HCT116 (cell line): Measurements from ENCODE around the gene PAX5. TPM values are rescaled to one million over a fixed set of nuclear protein-coding genes. Genes with fewer than 3 reads are reported as not detected.

Experiments
- ATAC-seq: fragments of 200-7000 bp; cut with Tn5 transposase; 2 replicates; pipeline ENCODE4 v1.9.1; 2020; ENCODE audit warnings: mild to moderate bottlenecking, moderate library complexity
- BruUV-seq: library from RNA; stranded (reverse); fragments of 400-500 nt; replicated peaks from 2 replicates; lab custom pipeline; 2021; lab: Mats Ljungman, UMichigan
- CTCF ChIA-PET: fragments of 300-600 bp; sonication (Branson Sonifier 250); formaldehyde crosslinking; loops from one replicate; lab custom pipeline; 2021; ENCODE audit warnings: antibody characterized with exemption; lab: Charles Lee
- POLR2A ChIA-PET: fragments of 300-600, 350-600 bp; sonication (Branson Sonifier 250); formaldehyde crosslinking; loops from one replicate; lab custom pipeline; 2021; ENCODE audit warnings: antibody characterized with exemption; lab: Charles Lee
- RAD21 ChIA-PET, 2 experiments: fragments of 300-600 bp; sonication (Branson Sonifier 250); formaldehyde crosslinking; loops; one replicate each; lab custom pipeline; 2023; ENCODE audit warnings: low total read pairs in 2 of 2; ENCODE audit not compliant: uncharacterized antibody in 2 of 2, unreplicated experiment in 2 of 2, low non-redundant PET in 1 of 2; lab: Charles Lee
- DNase-seq: peaks from one replicate; pipeline ENCODE4 v3.0.0-alpha.2; 2010; ENCODE audit warnings: low read depth, low spot score
- H2AFZ ChIP-seq: fragments of 200-600 bp; shearing (Covaris generic), sonication (generic); 2 replicates; pipeline ENCODE4 v1.6.1; 2017; ENCODE audit warnings: low read depth, mixed run types, mixed read lengths, antibody characterized with exemption, low read length; ENCODE audit not compliant: poor library complexity, severe bottlenecking
- H3K27ac ChIP-seq: 2 replicates; pipeline ENCODE4 v1.5.1; 2012; ENCODE audit warnings: low read depth, low read length
- H3K27me3 ChIP-seq: fragments of 200-600 bp; sonication (generic); 2 replicates; pipeline ENCODE4 v1.6.1; 2016; ENCODE audit warnings: mixed run types, low read length, mixed read lengths; ENCODE audit not compliant: insufficient read depth
- H3K36me3 ChIP-seq, 2 experiments: fragments of 200-500 bp in 1 of 2; fragments of 200-600 bp in 1 of 2; sonication (Bioruptor generic) in 1 of 2; sonication (generic) in 1 of 2; 2 replicates each; pipeline versions ENCODE4 v1.5.1 to v1.6.1; 2014 to 2016; ENCODE audit warnings: low read length in 2 of 2, inconsistent platforms in 1 of 2, mixed read lengths in 1 of 2, mixed run types in 1 of 2; ENCODE audit not compliant: insufficient read depth in 2 of 2, control insufficient read depth in 1 of 2
- H3K4me1 ChIP-seq, 2 experiments: fragments of 200-600 bp in 1 of 2; sonication (generic) in 1 of 2; 2 replicates each; pipeline versions ENCODE4 v1.5.1 to v1.6.1; 2012 to 2017; ENCODE audit warnings: low read length in 2 of 2, inconsistent platforms in 1 of 2, mild to moderate bottlenecking in 1 of 2, mixed read lengths in 1 of 2, mixed run types in 1 of 2, moderate library complexity in 1 of 2; ENCODE audit not compliant: insufficient read depth in 2 of 2, control insufficient read depth in 1 of 2
- H3K4me2 ChIP-seq: fragments of 200-600 bp; sonication (generic); 2 replicates; pipeline ENCODE4 v1.6.1; 2017; ENCODE audit warnings: mixed run types, low read length, mixed read lengths
- H3K4me3 ChIP-seq, 2 experiments: fragments of 200-600 bp in 1 of 2; sonication (generic) in 1 of 2; replicated peaks in 1 of 2; 2 replicates each; pipeline ENCODE4 v1.5.1; 2011 to 2016; ENCODE audit warnings: low read length in 2 of 2, control low read depth in 1 of 2, low read depth in 1 of 2, mild to moderate bottlenecking in 1 of 2, mixed read lengths in 1 of 2, mixed run types in 1 of 2
- H3K79me2 ChIP-seq: fragments of 200-600 bp; sonication (generic); 2 replicates; pipeline ENCODE4 v1.6.1; 2017; ENCODE audit warnings: mild to moderate bottlenecking, mixed run types, low read length, moderate library complexity, mixed read lengths; ENCODE audit not compliant: insufficient read depth
- H3K9ac ChIP-seq: fragments of 200-600 bp; sonication (generic); 2 replicates; pipeline ENCODE4 v1.6.1; 2016; ENCODE audit warnings: low read length, mixed read lengths
- H3K9me2 ChIP-seq: fragments of 200-600 bp; sonication (generic), shearing (Covaris generic); 2 replicates; pipeline ENCODE4 v1.6.1; 2017; ENCODE audit warnings: mixed run types, mild to moderate bottlenecking, moderate library complexity; ENCODE audit not compliant: insufficient read depth
- H3K9me3 ChIP-seq, 2 experiments: fragments of 200-500 bp in 1 of 2; fragments of 200-600 bp in 1 of 2; sonication (Bioruptor generic) in 1 of 2; sonication (generic) in 1 of 2; 2 replicates each; pipeline ENCODE4 v1.6.1; 2014 to 2017; ENCODE audit warnings: low read length in 2 of 2, mixed read lengths in 2 of 2, inconsistent platforms in 1 of 2, low read depth in 1 of 2, mild to moderate bottlenecking in 1 of 2, mixed run types in 1 of 2, moderate library complexity in 1 of 2; ENCODE audit not compliant: control insufficient read depth in 1 of 2, insufficient read depth in 1 of 2
- H4K20me1 ChIP-seq: fragments of 200-600 bp; sonication (generic), shearing (Covaris generic); 2 replicates; pipeline ENCODE4 v1.6.1; 2017; ENCODE audit warnings: mixed run types, mild to moderate bottlenecking, moderate library complexity; ENCODE audit not compliant: insufficient read depth
- CEBPB ChIP-seq: IDR thresholded peaks from 2 replicates; pipeline ENCODE4 v1.6.1; 2012; ENCODE audit warnings: low read depth
- ELF1 ChIP-seq: IDR thresholded peaks from 2 replicates; pipeline ENCODE4 v1.6.1; 2012; ENCODE audit warnings: low read depth, borderline replicate concordance
- EZH2 ChIP-seq: fragments of 200-600 bp; sonication (generic); IDR thresholded peaks from 2 replicates; pipeline ENCODE4 v1.6.1; 2017; ENCODE audit warnings: antibody characterized with exemption, mixed run types
- EZH2phosphoT487 ChIP-seq: fragments of 200-600 bp; IDR thresholded peaks from 2 replicates; pipeline ENCODE4 v1.6.1; 2018; ENCODE audit warnings: antibody characterized with exemption, borderline replicate concordance
- FOSL1 ChIP-seq: IDR thresholded peaks from 2 replicates; pipeline ENCODE4 v1.6.1; 2012; ENCODE audit warnings: low read depth
- POLR2AphosphoS5 ChIP-seq: IDR thresholded peaks from 2 replicates; pipeline ENCODE4 v1.6.1; 2011; ENCODE audit warnings: mild to moderate bottlenecking, low read depth, low read length, moderate library complexity
- SP1 ChIP-seq: IDR thresholded peaks from 2 replicates; pipeline ENCODE4 v1.6.1; 2012; ENCODE audit warnings: low read depth
- SRF ChIP-seq: IDR thresholded peaks from 2 replicates; pipeline ENCODE4 v1.6.1; 2012; ENCODE audit warnings: low read depth
- YY1 ChIP-seq: IDR thresholded peaks from 2 replicates; pipeline ENCODE4 v1.6.1; 2011; ENCODE audit warnings: low read length, low read depth, moderate library complexity, mild to moderate bottlenecking; ENCODE audit not compliant: insufficient replicate concordance; ENCODE audit errors: extremely low read depth
- intact Hi-C: fragments of 100-400 bp; cut with micrococcal nuclease; formaldehyde crosslinking; loops from 2 replicates; pipeline ENCODE4 v1.10.0; 2022
- total RNA-seq: library from RNA; stranded (reverse); gene quantifications from one replicate; pipeline ENCODE4 v1.2.1, GENCODE V29; 2021; ENCODE audit not compliant: unreplicated experiment
- TF ChIP-seq, protein P1 (sequence below): IDR thresholded peaks from 2 replicates; pipeline ENCODE4 v1.6.1; 2012
- TF ChIP-seq, protein P2 (sequence below): IDR thresholded peaks from 2 replicates; pipeline ENCODE4 v1.6.1; 2011; ENCODE audit warnings: mild to moderate bottlenecking, low read length, moderate library complexity; ENCODE audit not compliant: insufficient replicate concordance; ENCODE audit errors: extremely low read depth
- TF ChIP-seq, protein P3 (sequence below): IDR thresholded peaks from 2 replicates; pipeline ENCODE4 v1.6.1; 2012; ENCODE audit warnings: low read depth

Gene PAX5
- total RNA-seq, 1 experiment from 2014 or later = 0.17 TPM

DNA sequence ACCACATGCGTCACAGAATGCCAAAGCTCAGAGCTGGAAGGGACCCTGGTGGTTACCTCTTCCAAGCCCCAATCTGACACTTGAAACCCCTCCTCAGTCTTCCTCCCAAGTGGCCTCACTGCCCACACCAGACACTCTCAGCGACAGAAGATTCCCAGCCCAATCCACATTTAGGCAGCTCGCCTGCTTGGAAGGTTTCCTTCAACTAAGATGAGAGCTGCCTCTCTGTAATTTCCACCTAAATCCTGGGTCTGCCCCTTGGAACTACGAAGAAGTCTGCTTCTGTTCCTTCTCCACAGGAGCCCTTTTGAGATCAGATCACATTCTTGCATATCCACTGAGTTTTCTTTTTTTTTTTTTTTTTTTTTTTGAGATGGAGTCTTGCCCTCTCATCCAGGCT, 83.7 kb downstream of the PAX5 start:
- H3K9me2 ChIP-seq = no peaks in the 10 kb centered on the region; the same call in 1 of the 2 replicates
- H2AFZ ChIP-seq = no peak overlapping the region
- RAD21 ChIA-PET = no interaction called here
- POLR2A ChIA-PET = no interaction called here
- no peak for DNase-seq
- no peaks in the 10 kb centered on the region for H3K4me1 ChIP-seq
- no TSS peak for BruUV-seq
- H3K9ac ChIP-seq = no peak overlapping the region
- CTCF ChIA-PET = no interaction called here
- H3K27ac ChIP-seq = no peak overlapping the region
- no peaks in the 10 kb centered on the region for H3K79me2 ChIP-seq
- peaks cover 31% of the 10 kb centered on the region for H3K27me3 ChIP-seq
- H3K9me3 ChIP-seq = no peaks in the 10 kb centered on the region
- intact Hi-C loops = no loop called here
- no peak overlapping the region for H3K4me3 ChIP-seq
- no peak for TF ChIP-seq FOSL1
- H4K20me1 ChIP-seq = no peaks in the 10 kb centered on the region
- H3K36me3 ChIP-seq = no peaks in the 10 kb centered on the region
- no peak overlapping the region for H3K4me2 ChIP-seq
- ATAC-seq = no peak

DNA sequence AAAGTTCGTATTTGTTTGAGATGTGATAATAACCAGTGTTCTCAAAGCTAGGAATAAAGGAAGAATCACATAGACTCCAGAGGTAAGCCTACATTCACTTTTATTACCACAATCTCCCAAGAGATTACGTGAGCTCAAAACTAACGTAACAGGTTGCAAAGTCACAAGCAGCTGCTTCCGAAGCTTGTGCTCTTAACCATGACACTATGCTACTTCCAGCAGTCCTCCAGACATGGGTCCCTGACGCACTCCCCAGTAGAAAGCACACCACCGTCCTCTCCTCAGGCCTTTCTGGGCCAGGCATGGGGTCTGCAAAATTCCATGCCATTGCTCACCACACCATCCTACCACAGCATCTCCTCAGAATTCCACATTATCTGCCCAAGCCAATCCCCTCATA, 84.6 kb downstream of the PAX5 start:
- Histone ChIP-seq H3K36me3 (no peaks in the 10 kb centered on the region), H3K9me3 (no peaks in the 10 kb centered on the region), H3K27ac (no peak overlapping the region), H3K9me2 (no peaks in the 10 kb centered on the region; the same call in 1 of the 2 replicates), H3K4me1 (no peaks in the 10 kb centered on the region), H3K9ac (no peak overlapping the region), H3K4me2 (no peak overlapping the region), H3K79me2 (no peaks in the 10 kb centered on the region), H3K27me3 (peaks cover 26% of the 10 kb centered on the region), H2AFZ (no peak overlapping the region), H4K20me1 (no peaks in the 10 kb centered on the region), H3K4me3 (no peak overlapping the region)
- ATAC-seq (no peak), DNase-seq (no peak)
- POLR2A ChIA-PET = no interaction called here
- intact Hi-C loops = no loop called here
- CTCF ChIA-PET = no interaction called here
- TF ChIP-seq EZH2phosphoT487 (no peak), POLR2AphosphoS5 (no peak), CEBPB (no peak), SP1 (no peak), YY1 (no peak), SRF (no peak), ELF1 (no peak), EZH2 (no peak)
- TF ChIP-seq, protein P1, sequence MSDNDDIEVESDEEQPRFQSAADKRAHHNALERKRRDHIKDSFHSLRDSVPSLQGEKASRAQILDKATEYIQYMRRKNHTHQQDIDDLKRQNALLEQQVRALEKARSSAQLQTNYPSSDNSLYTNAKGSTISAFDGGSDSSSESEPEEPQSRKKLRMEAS = no peak
- TF ChIP-seq, protein P2, sequence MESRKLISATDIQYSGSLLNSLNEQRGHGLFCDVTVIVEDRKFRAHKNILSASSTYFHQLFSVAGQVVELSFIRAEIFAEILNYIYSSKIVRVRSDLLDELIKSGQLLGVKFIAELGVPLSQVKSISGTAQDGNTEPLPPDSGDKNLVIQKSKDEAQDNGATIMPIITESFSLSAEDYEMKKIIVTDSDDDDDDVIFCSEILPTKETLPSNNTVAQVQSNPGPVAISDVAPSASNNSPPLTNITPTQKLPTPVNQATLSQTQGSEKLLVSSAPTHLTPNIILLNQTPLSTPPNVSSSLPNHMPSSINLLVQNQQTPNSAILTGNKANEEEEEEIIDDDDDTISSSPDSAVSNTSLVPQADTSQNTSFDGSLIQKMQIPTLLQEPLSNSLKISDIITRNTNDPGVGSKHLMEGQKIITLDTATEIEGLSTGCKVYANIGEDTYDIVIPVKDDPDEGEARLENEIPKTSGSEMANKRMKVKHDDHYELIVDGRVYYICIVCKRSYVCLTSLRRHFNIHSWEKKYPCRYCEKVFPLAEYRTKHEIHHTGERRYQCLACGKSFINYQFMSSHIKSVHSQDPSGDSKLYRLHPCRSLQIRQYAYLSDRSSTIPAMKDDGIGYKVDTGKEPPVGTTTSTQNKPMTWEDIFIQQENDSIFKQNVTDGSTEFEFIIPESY = no peak
- TF ChIP-seq, protein P3, sequence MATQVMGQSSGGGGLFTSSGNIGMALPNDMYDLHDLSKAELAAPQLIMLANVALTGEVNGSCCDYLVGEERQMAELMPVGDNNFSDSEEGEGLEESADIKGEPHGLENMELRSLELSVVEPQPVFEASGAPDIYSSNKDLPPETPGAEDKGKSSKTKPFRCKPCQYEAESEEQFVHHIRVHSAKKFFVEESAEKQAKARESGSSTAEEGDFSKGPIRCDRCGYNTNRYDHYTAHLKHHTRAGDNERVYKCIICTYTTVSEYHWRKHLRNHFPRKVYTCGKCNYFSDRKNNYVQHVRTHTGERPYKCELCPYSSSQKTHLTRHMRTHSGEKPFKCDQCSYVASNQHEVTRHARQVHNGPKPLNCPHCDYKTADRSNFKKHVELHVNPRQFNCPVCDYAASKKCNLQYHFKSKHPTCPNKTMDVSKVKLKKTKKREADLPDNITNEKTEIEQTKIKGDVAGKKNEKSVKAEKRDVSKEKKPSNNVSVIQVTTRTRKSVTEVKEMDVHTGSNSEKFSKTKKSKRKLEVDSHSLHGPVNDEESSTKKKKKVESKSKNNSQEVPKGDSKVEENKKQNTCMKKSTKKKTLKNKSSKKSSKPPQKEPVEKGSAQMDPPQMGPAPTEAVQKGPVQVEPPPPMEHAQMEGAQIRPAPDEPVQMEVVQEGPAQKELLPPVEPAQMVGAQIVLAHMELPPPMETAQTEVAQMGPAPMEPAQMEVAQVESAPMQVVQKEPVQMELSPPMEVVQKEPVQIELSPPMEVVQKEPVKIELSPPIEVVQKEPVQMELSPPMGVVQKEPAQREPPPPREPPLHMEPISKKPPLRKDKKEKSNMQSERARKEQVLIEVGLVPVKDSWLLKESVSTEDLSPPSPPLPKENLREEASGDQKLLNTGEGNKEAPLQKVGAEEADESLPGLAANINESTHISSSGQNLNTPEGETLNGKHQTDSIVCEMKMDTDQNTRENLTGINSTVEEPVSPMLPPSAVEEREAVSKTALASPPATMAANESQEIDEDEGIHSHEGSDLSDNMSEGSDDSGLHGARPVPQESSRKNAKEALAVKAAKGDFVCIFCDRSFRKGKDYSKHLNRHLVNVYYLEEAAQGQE = no peak
- no TSS peak for BruUV-seq
- RAD21 ChIA-PET = no interaction called here
